ENCODE results near the gene LILRB3.

- TF ChIP-seq, protein P1, sequence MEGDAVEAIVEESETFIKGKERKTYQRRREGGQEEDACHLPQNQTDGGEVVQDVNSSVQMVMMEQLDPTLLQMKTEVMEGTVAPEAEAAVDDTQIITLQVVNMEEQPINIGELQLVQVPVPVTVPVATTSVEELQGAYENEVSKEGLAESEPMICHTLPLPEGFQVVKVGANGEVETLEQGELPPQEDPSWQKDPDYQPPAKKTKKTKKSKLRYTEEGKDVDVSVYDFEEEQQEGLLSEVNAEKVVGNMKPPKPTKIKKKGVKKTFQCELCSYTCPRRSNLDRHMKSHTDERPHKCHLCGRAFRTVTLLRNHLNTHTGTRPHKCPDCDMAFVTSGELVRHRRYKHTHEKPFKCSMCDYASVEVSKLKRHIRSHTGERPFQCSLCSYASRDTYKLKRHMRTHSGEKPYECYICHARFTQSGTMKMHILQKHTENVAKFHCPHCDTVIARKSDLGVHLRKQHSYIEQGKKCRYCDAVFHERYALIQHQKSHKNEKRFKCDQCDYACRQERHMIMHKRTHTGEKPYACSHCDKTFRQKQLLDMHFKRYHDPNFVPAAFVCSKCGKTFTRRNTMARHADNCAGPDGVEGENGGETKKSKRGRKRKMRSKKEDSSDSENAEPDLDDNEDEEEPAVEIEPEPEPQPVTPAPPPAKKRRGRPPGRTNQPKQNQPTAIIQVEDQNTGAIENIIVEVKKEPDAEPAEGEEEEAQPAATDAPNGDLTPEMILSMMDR (conservative IDR thresholded peaks at IDR 0.05; ENCODE audit: low read depth in 2 of 2): no peak
- TF ChIP-seq ETS1 (IDR thresholded peaks at IDR 0.05): no peak
Measured at GRCh38 chr19:54207983-54208783, 14.6 kb downstream of the LILRB3 start.

All from GM23338 (cell line).